Measurements from ENCODE around the gene PARD3B. TPM values are rescaled to one million over a fixed set of nuclear protein-coding genes. Genes with fewer than 3 reads are reported as not detected.

PARD3B gene
- total RNA-seq, 2 experiments from 2014 or later: 0.16 TPM; not detected in 1

- no peak for DNase-seq
- Mint-ChIP-seq H3K27me3 (no peaks in the 10 kb centered on the region), H3K9me3 (ENCODE audit: low read depth) (no peaks in the 10 kb centered on the region), H3K36me3 (no peaks in the 10 kb centered on the region), H3K27ac (no peak overlapping the region), H3K4me1 (no peaks in the 10 kb centered on the region), H3K4me3 (no peak overlapping the region)
- CTCF ChIA-PET: no interaction called here
- no peak for ATAC-seq
These were observed 38.5 kb downstream of the PARD3B start for GRCh38 chr2:204583773-204584172.

- no peaks in the 10 kb centered on the region for H3K27me3 Mint-ChIP-seq
- no peak overlapping the region for H3K27ac Mint-ChIP-seq
- DNase-seq: no peak
- no peak for ATAC-seq
- CTCF ChIA-PET: no interaction called here
- no peak overlapping the region for H3K4me3 Mint-ChIP-seq
- no peaks in the 10 kb centered on the region for H3K9me3 Mint-ChIP-seq (ENCODE audit: low read depth)
- no peaks in the 10 kb centered on the region for H3K4me1 Mint-ChIP-seq
- H3K36me3 Mint-ChIP-seq: no peaks in the 10 kb centered on the region
These were observed 40.7 kb downstream of the PARD3B start for GRCh38 chr2:204585930-204586329.

- Mint-ChIP-seq H3K4me1 (no peaks in the 10 kb centered on the region), H3K4me3 (no peak overlapping the region), H3K27me3 (no peaks in the 10 kb centered on the region), H3K9me3 (ENCODE audit: low read depth) (no peaks in the 10 kb centered on the region), H3K36me3 (no peaks in the 10 kb centered on the region), H3K27ac (no peak overlapping the region)
- CTCF ChIA-PET: no interaction called here
- ATAC-seq (no peak), DNase-seq (no peak)
These were observed 41.3 kb downstream of the PARD3B start for GRCh38 chr2:204586444-204587180.

- Mint-ChIP-seq H3K4me1 (no peaks in the 10 kb centered on the region), H3K36me3 (no peaks in the 10 kb centered on the region), H3K4me3 (no peak overlapping the region), H3K27me3 (no peaks in the 10 kb centered on the region), H3K27ac (no peak overlapping the region), H3K9me3 (ENCODE audit: low read depth) (no peaks in the 10 kb centered on the region)
- CTCF ChIA-PET: no interaction called here
- DNase-seq: no peak
- no peak for ATAC-seq
These were observed 44.8 kb downstream of the PARD3B start for GRCh38 chr2:204590063-204590462.

GRCh38 chr2:204591225-204591624, 46.0 kb downstream of the PARD3B start:
- no peak overlapping the region for H3K4me3 Mint-ChIP-seq
- no peaks in the 10 kb centered on the region for H3K27me3 Mint-ChIP-seq
- no peaks in the 10 kb centered on the region for H3K36me3 Mint-ChIP-seq
- no peaks in the 10 kb centered on the region for H3K4me1 Mint-ChIP-seq
- ATAC-seq (no peak), DNase-seq (no peak)
- CTCF ChIA-PET: no interaction called here
- H3K9me3 Mint-ChIP-seq (ENCODE audit: low read depth): no peaks in the 10 kb centered on the region
- H3K27ac Mint-ChIP-seq: no peak overlapping the region

GRCh38 chr2:204604061-204604460, 58.8 kb downstream of the PARD3B start:
- no peak overlapping the region for H3K27ac Mint-ChIP-seq
- ATAC-seq (no peak), DNase-seq (no peak)
- no peaks in the 10 kb centered on the region for H3K27me3 Mint-ChIP-seq
- CTCF ChIA-PET: no interaction called here
- no peaks in the 10 kb centered on the region for H3K9me3 Mint-ChIP-seq (ENCODE audit: low read depth)
- H3K4me3 Mint-ChIP-seq: no peak overlapping the region
- H3K4me1 Mint-ChIP-seq: no peaks in the 10 kb centered on the region
- H3K36me3 Mint-ChIP-seq: no peaks in the 10 kb centered on the region

- Mint-ChIP-seq H3K4me3 (no peak overlapping the region), H3K4me1 (no peaks in the 10 kb centered on the region), H3K36me3 (no peaks in the 10 kb centered on the region), H3K27me3 (peaks cover 2% of the 10 kb centered on the region), H3K9me3 (ENCODE audit: low read depth) (no peaks in the 10 kb centered on the region), H3K27ac (no peak overlapping the region)
- ATAC-seq (no peak), DNase-seq (no peak)
- CTCF ChIA-PET: no interaction called here
These were observed 63.1 kb downstream of the PARD3B start for GRCh38 chr2:204608237-204608939.

- Mint-ChIP-seq H3K4me1 (no peaks in the 10 kb centered on the region), H3K27ac (no peak overlapping the region), H3K36me3 (no peaks in the 10 kb centered on the region), H3K9me3 (ENCODE audit: low read depth) (no peaks in the 10 kb centered on the region), H3K27me3 (peaks cover 2% of the 10 kb centered on the region), H3K4me3 (no peak overlapping the region)
- ATAC-seq (no peak), DNase-seq (no peak)
- CTCF ChIA-PET: no interaction called here
These were observed 65.8 kb downstream of the PARD3B start for GRCh38 chr2:204611017-204611631.

- H3K4me1 Mint-ChIP-seq: no peaks in the 10 kb centered on the region
- H3K27me3 Mint-ChIP-seq: peaks cover 2% of the 10 kb centered on the region
- H3K9me3 Mint-ChIP-seq (ENCODE audit: low read depth): no peaks in the 10 kb centered on the region
- ATAC-seq (no peak), DNase-seq (no peak)
- no peaks in the 10 kb centered on the region for H3K36me3 Mint-ChIP-seq
- no peak overlapping the region for H3K4me3 Mint-ChIP-seq
- no peak overlapping the region for H3K27ac Mint-ChIP-seq
- CTCF ChIA-PET: no interaction called here
These were observed 66.5 kb downstream of the PARD3B start for GRCh38 chr2:204611764-204612163.

- no peak for DNase-seq
- Mint-ChIP-seq H3K27ac (no peak overlapping the region), H3K4me1 (no peaks in the 10 kb centered on the region), H3K27me3 (peaks cover 2% of the 10 kb centered on the region), H3K4me3 (no peak overlapping the region), H3K9me3 (ENCODE audit: low read depth) (no peaks in the 10 kb centered on the region), H3K36me3 (no peaks in the 10 kb centered on the region)
- no peak for ATAC-seq
- CTCF ChIA-PET: no interaction called here
These were observed 68.4 kb downstream of the PARD3B start for GRCh38 chr2:204613635-204614034.

GRCh38 chr2:204615456-204615855, 70.2 kb downstream of the PARD3B start:
- CTCF ChIA-PET: no interaction called here
- H3K4me3 Mint-ChIP-seq: no peak overlapping the region
- no peaks in the 10 kb centered on the region for H3K9me3 Mint-ChIP-seq (ENCODE audit: low read depth)
- H3K4me1 Mint-ChIP-seq: no peaks in the 10 kb centered on the region
- peaks cover 2% of the 10 kb centered on the region for H3K27me3 Mint-ChIP-seq
- no peaks in the 10 kb centered on the region for H3K36me3 Mint-ChIP-seq
- no peak overlapping the region for H3K27ac Mint-ChIP-seq
- ATAC-seq: no peak
- DNase-seq: no peak

- Mint-ChIP-seq H3K36me3 (no peaks in the 10 kb centered on the region), H3K27ac (no peak overlapping the region), H3K9me3 (ENCODE audit: low read depth) (no peaks in the 10 kb centered on the region), H3K4me1 (no peaks in the 10 kb centered on the region), H3K27me3 (no peaks in the 10 kb centered on the region), H3K4me3 (no peak overlapping the region)
- no peak for ATAC-seq
- no peak for DNase-seq
- CTCF ChIA-PET: no interaction called here
These were observed 79.9 kb downstream of the PARD3B start for GRCh38 chr2:204625135-204625534.

- H3K4me1 Mint-ChIP-seq: no peaks in the 10 kb centered on the region
- ATAC-seq: no peak
- no peaks in the 10 kb centered on the region for H3K36me3 Mint-ChIP-seq
- no peak overlapping the region for H3K27ac Mint-ChIP-seq
- DNase-seq: no peak
- CTCF ChIA-PET: no interaction called here
- no peak overlapping the region for H3K4me3 Mint-ChIP-seq
- no peaks in the 10 kb centered on the region for H3K9me3 Mint-ChIP-seq (ENCODE audit: low read depth)
- no peaks in the 10 kb centered on the region for H3K27me3 Mint-ChIP-seq
These were observed 83.8 kb downstream of the PARD3B start for GRCh38 chr2:204628926-204629712.
